ENCODE measurements around the gene VWC2. TPM values are rescaled to one million over a fixed set of nuclear protein-coding genes. Genes with fewer than 3 reads are reported as not detected.

VWC2 gene
- total and polyA plus RNA-seq, 9 donors: 1.7 to 16.7 (median 6.1) TPM

DNA sequence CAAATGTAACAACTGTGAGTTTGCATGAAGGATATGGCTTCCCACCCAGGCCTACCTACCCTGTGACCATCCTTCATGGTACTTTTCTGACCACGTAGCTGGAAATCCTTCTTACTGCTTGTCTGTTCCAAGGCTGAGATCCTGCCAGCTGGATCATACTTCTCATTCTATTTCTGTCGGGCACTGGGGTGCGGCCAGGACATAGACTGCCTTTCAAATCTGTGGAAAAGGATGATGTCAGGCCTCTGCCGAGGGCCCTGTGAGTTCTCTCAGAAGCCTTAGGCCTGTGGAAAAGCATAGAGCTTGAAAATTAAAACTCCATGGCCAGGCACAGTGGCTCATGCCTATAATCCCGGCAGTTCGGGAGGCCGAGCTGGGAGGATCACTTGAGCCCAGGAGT is 10.0 kb downstream of the VWC2 start:
- H3K36me3 ChIP-seq: no peaks in the 10 kb centered on the region
- intact Hi-C loops (cut with DNase I): no loop called here
- H3K9me3 ChIP-seq: no peaks in the 10 kb centered on the region
- WGBS, 3 donors: 74 to 82% (median 78%) methylated on average over 7 of the region's 7 CpGs
- H3K27me3 ChIP-seq: no peaks in the 10 kb centered on the region
- TF ChIP-seq POLR2A (IDR thresholded peaks at IDR 0.05) (no peak), EP300 (IDR thresholded peaks at IDR 0.05) (no peak)
- TF ChIP-seq, protein P1, sequence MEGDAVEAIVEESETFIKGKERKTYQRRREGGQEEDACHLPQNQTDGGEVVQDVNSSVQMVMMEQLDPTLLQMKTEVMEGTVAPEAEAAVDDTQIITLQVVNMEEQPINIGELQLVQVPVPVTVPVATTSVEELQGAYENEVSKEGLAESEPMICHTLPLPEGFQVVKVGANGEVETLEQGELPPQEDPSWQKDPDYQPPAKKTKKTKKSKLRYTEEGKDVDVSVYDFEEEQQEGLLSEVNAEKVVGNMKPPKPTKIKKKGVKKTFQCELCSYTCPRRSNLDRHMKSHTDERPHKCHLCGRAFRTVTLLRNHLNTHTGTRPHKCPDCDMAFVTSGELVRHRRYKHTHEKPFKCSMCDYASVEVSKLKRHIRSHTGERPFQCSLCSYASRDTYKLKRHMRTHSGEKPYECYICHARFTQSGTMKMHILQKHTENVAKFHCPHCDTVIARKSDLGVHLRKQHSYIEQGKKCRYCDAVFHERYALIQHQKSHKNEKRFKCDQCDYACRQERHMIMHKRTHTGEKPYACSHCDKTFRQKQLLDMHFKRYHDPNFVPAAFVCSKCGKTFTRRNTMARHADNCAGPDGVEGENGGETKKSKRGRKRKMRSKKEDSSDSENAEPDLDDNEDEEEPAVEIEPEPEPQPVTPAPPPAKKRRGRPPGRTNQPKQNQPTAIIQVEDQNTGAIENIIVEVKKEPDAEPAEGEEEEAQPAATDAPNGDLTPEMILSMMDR (IDR thresholded peaks at IDR 0.05): no peak
- no peak for DNase-seq
- no peak overlapping the region for H3K4me3 ChIP-seq
- H3K27ac ChIP-seq: no peak overlapping the region
- H3K4me1 ChIP-seq (ENCODE audit: insufficient read depth): no peaks in the 10 kb centered on the region

DNA sequence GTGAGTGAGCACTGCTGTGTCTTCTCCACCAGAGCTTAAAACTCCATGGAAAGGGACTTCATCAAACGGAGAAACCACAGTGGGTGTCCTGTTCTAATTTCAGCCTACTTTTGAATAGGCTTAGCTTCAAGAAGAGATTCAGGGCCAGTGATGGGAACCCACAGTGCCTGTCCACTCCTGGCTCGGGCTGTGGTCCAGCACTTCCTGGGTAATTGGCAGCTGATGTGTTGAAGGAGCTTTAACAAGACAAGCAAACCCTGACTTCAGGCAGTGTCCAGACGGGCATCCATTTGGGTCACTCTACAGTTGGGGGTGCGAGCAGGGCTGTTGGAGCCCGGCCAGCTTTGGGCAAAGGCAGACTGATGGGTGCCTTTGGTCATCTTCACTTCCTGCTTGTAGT is 14.5 kb downstream of the VWC2 start:
- Histone ChIP-seq H3K27me3 (no peaks in the 10 kb centered on the region), H3K27ac (no peak overlapping the region), H3K36me3 (no peaks in the 10 kb centered on the region), H3K4me1 (ENCODE audit: insufficient read depth) (no peaks in the 10 kb centered on the region), H3K4me3 (no peak overlapping the region), H3K9me3 (no peaks in the 10 kb centered on the region)
- DNase-seq: no peak
- intact Hi-C loops (cut with DNase I): no loop called here
- TF ChIP-seq, protein P1 (IDR thresholded peaks at IDR 0.05): no peak
- TF ChIP-seq POLR2A (IDR thresholded peaks at IDR 0.05) (no peak), EP300 (IDR thresholded peaks at IDR 0.05) (no peak)
- WGBS, 3 donors: 91 to 94% (median 93%) methylated on average over 5 of the region's 5 CpGs

DNA sequence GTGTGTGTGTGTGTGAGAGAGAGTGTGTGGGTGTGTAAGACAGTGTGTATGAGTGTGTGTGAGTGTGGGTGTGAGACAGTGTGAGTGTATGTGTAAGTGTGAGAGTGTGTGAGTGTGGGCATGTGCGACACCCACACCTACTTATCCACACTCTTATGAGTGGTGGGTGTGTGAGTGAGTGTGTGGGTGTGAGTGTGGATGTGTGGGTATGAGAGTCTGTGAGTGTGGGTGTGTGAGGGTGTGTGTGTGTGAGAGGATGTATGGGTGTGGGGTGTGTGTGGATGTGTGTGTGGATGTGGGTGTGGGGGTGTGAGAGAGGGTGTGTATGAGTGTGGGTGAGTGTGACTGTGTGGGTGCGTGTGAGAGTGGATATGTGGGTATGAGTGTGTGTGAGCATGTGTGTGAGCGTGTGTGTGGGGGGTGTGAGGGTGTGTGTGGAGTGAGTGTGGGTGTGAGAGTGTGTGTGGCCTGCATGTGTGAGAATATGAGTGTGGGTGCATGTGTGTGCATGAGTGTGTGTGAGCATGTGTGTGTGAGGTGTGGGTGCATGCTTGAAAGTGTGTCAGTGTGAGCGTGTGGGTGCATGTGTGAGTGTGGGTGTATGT is 15.1 kb downstream of the VWC2 start:
- intact Hi-C loops (cut with DNase I): no loop called here
- no peaks in the 10 kb centered on the region for H3K4me1 ChIP-seq (ENCODE audit: insufficient read depth)

DNA sequence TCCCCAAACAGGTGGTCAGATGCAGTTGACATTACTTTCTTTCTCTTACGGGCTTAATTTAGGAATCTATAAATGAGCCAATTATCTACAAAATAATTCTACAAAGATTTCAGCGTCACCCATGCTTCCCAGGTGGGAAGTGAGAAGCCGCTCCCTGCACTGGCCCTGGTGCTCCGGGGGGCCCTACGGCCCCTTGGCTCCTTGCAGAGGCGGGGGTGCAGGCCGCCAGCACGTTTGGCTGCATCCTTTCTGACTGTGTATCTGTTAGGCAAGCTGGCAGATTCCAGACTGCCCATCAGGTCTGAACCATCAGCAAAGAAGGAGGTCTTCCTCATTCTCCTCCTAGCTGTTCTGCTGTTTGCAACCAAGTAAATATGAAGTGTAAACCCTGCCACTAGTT is 16.3 kb downstream of the VWC2 start:
- 83 to 88% (median 84%) methylated on average over 8 of the region's 8 CpGs for WGBS, 3 donors
- H3K4me3 ChIP-seq: no peak overlapping the region
- intact Hi-C loops (cut with DNase I): no loop called here
- no peaks in the 10 kb centered on the region for H3K4me1 ChIP-seq (ENCODE audit: insufficient read depth)
- TF ChIP-seq POLR2A (IDR thresholded peaks at IDR 0.05): no peak
- TF ChIP-seq, protein P1 (IDR thresholded peaks at IDR 0.05): no peak
- no peak overlapping the region for H3K27ac ChIP-seq
- H3K9me3 ChIP-seq: no peaks in the 10 kb centered on the region
- DNase-seq: no peak
- H3K36me3 ChIP-seq: no peaks in the 10 kb centered on the region
- no peaks in the 10 kb centered on the region for H3K27me3 ChIP-seq

More for the DNA sequence above, 15.1 kb downstream of the VWC2 start:
- H3K27ac ChIP-seq: no peak overlapping the region
- H3K36me3 ChIP-seq: no peaks in the 10 kb centered on the region
- no peak for DNase-seq
- TF ChIP-seq POLR2A (IDR thresholded peaks at IDR 0.05): no peak
- H3K9me3 ChIP-seq: no peaks in the 10 kb centered on the region
- WGBS, 3 donors: 95 to 97% (median 96%) methylated on average over 4 of the region's 4 CpGs
- H3K4me3 ChIP-seq: no peak overlapping the region
- no peaks in the 10 kb centered on the region for H3K27me3 ChIP-seq

DNA sequence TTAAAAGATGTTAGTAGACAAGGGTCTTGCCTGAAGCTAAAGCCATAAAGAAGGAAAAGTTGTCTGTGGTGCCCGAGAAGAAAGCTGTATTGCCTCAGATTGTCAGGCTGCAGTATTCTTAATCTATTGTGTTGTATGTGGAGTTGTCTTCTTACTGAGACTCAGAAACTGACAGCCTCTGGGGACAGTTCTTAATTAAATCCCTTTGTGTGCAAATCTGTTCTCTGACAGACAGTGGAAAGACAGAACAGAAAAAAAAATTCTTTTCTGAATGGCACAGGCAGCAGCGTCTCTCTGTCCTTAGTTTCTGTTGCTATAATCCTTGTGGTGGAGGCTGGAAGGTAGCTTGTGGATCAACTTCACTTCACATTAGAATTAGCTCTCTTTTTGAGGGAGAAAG is 16.8 kb downstream of the VWC2 start:
- no peak for DNase-seq
- TF ChIP-seq POLR2A (IDR thresholded peaks at IDR 0.05): no peak
- TF ChIP-seq, protein P1 (IDR thresholded peaks at IDR 0.05): no peak
- TF ChIP-seq EP300 (IDR thresholded peaks at IDR 0.05): no peak
- Histone ChIP-seq H3K36me3 (no peaks in the 10 kb centered on the region), H3K9me3 (no peaks in the 10 kb centered on the region), H3K4me3 (no peak overlapping the region), H3K27ac (no peak overlapping the region), H3K4me1 (ENCODE audit: insufficient read depth) (no peaks in the 10 kb centered on the region), H3K27me3 (no peaks in the 10 kb centered on the region)
- intact Hi-C loops (cut with DNase I): no loop called here
- WGBS, 3 donors: 79 to 83% (median 83%) methylated on average over 2 of the region's 2 CpGs

Measured in ovary (tissue), 9 donors.